Mucosa of descending colon (tissue), 3 donors: ENCODE measurements around the gene NOL4L. TPM values are rescaled to one million over a fixed set of nuclear protein-coding genes. Genes with fewer than 3 reads are reported as not detected.
A peak's percentile ranks its signal among the peaks of the same experiment; 100 is the strongest.

ENCODE experiments used
- ATAC-seq: fragments of 200-7000 bp; cut with Tn5 transposase; one replicate; pipeline ENCODE4 v1.9.1; 2020; ENCODE audit warnings: mild to moderate bottlenecking, moderate library complexity
- DNase-seq, 3 donors: peaks; one replicate each; pipeline ENCODE4 v3.0.0-alpha.2; 2020
- H3K36me3 ChIP-seq: fragments of 200-600 bp; one replicate; pipeline ENCODE4 v1.8.0; 2021; ENCODE audit warnings: low read depth, mild to moderate bottlenecking
- H3K4me1 ChIP-seq: fragments of 200-600 bp; one replicate; pipeline ENCODE4 v1.8.0; 2021; ENCODE audit warnings: low read depth, mild to moderate bottlenecking
- H3K4me3 ChIP-seq: fragments of 200-600 bp; one replicate; pipeline ENCODE4 v1.8.0; 2021; ENCODE audit warnings: mild to moderate bottlenecking
- H3K9me3 ChIP-seq: fragments of 200-600 bp; one replicate; pipeline ENCODE4 v1.8.0; 2021; ENCODE audit warnings: mild to moderate bottlenecking
- intact Hi-C, 2 donors: fragments of 100-400 bp; cut with DNase I in 1 of 2; cut with micrococcal nuclease in 1 of 2; formaldehyde crosslinking; loops; one replicate each; pipeline versions ENCODE4 v1.11.0 to v1.11.1; 2022; cut with DNase I, micrococcal nuclease
- total RNA-seq, 3 donors: library from RNA; stranded (reverse); fragmentation: NEBNext Ultra II Directional in 2 of 3; extraction: Animal tissue kit (Norgen Biotek cat#: 25700) in 2 of 3; gene quantifications; one replicate each; pipeline versions ENCODE4 v1.2.1 to v1.2.4, GENCODE V29; 2021 to 2023
- TF ChIP-seq, protein P1 (sequence below): fragments of 200-600 bp; IDR thresholded peaks from one replicate; pipeline ENCODE4 v1.8.0; 2022; ENCODE audit warnings: antibody characterized with exemption, mild to moderate bottlenecking
- donor health status: DM: no; HTN: no; CAD: no; lungs with moderate emphysema.
- donor health status: DM: no; HTN: no; CAD: no.
- donor health status: DM: no; HTN: yes; CAD: no.

NOL4L gene
- total RNA-seq, 3 donors from 2014 or later = 46.1 to 75.3 (median 55.1) TPM

DNA sequence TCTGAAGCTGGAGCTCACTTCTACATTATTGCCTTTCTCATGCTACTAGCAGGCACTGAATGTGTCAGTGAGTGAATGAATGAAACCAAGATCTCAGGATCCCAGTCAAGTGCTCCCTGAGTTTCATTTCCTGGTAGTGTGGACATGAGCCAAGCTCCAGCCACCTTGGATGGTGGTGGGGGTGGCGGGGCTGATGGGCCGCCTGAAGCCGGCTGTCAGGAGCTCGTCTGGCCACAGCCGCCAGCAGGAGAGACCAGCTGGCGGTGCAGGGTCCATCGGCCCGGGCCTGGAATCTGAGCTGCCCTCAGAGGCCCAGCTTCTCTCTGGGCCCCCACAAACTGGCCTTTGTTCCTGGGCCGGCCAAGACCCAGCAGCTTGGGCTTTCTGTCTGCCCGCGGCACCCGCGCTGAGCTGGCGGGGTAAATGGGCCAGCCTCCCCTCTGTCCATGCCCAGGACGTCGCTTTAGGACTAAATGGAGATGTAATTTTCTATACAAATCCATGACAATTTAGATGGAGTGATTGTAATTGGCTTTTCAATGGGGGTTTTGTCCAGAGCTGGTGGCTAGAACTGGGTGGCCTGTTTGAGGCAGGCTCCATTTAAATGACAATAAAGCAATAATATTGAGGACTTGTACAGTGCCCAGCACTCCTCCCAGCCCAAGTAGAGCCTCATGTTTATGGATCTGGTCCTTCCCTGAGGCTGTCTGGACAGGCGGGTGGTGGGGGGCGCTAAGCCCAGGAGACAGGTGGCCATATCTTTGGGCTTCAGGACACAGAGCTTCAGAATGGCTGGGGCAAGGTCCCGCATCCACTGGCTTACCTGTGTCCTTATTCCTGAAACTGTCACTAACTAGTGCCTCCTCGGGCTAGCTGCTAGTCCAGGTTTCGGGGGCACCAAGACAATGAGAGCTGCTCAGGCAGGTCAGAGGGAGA is 43.5 kb downstream of the NOL4L start:
- Histone ChIP-seq H3K4me1 (peaks cover 23% of the 10 kb centered on the region), H3K9me3 (no peaks in the 10 kb centered on the region), H3K36me3 (no peaks in the 10 kb centered on the region), H3K4me3 (no peak overlapping the region)
- intact Hi-C loops = no loop called here
- DNase-seq = no peak
- TF ChIP-seq, protein P1, sequence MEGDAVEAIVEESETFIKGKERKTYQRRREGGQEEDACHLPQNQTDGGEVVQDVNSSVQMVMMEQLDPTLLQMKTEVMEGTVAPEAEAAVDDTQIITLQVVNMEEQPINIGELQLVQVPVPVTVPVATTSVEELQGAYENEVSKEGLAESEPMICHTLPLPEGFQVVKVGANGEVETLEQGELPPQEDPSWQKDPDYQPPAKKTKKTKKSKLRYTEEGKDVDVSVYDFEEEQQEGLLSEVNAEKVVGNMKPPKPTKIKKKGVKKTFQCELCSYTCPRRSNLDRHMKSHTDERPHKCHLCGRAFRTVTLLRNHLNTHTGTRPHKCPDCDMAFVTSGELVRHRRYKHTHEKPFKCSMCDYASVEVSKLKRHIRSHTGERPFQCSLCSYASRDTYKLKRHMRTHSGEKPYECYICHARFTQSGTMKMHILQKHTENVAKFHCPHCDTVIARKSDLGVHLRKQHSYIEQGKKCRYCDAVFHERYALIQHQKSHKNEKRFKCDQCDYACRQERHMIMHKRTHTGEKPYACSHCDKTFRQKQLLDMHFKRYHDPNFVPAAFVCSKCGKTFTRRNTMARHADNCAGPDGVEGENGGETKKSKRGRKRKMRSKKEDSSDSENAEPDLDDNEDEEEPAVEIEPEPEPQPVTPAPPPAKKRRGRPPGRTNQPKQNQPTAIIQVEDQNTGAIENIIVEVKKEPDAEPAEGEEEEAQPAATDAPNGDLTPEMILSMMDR = no peak
- no peak for ATAC-seq

DNA sequence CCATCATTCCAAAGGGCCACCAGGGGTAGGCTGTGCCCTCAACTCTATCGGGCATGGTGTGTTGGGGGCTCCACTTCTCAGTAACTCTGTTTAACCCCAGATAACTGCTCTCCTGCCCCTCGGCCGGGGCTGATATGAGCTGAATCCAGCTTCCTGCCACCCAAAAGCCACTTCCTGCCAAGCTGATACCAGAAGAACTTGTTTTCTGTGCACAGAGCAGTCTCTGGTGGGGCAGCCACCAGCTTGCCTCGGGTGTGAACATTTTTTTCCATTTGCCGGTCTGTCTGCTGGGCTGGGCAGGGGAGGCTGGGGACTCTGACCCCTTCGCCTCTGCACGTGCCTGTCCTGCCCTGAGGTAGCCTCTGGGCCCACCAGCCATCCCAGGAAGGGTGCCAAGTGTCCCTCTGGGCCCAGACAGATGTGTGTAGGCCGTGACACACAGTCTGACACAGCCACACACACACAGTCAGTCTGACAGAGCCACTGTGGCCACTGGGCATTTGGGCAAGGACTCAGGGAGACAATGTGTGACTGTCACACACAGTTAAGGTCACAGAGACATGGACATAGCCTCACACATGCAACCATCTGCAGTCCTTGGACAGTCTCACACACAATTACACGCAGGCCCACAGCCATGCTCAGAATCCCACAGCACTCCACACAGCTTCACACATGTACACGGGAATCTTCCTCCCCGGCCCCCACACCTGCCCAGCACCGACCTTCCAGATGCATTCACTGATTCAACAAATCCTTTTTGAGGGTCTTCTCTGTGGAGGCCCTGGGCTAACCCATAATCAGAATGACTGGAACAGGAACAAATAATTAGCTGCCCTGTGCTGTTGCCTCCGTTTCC is 45.1 kb downstream of the NOL4L start:
- intact Hi-C loops = no loop called here
- peak; percentile 22 for ATAC-seq
- no peaks in the 10 kb centered on the region for H3K36me3 ChIP-seq
- peaks cover 23% of the 10 kb centered on the region for H3K4me1 ChIP-seq
- peak; percentile 46 to 76 (median 53) for DNase-seq
- H3K4me3 ChIP-seq = no peak overlapping the region
- no peaks in the 10 kb centered on the region for H3K9me3 ChIP-seq
- TF ChIP-seq, protein P1 = no peak

DNA sequence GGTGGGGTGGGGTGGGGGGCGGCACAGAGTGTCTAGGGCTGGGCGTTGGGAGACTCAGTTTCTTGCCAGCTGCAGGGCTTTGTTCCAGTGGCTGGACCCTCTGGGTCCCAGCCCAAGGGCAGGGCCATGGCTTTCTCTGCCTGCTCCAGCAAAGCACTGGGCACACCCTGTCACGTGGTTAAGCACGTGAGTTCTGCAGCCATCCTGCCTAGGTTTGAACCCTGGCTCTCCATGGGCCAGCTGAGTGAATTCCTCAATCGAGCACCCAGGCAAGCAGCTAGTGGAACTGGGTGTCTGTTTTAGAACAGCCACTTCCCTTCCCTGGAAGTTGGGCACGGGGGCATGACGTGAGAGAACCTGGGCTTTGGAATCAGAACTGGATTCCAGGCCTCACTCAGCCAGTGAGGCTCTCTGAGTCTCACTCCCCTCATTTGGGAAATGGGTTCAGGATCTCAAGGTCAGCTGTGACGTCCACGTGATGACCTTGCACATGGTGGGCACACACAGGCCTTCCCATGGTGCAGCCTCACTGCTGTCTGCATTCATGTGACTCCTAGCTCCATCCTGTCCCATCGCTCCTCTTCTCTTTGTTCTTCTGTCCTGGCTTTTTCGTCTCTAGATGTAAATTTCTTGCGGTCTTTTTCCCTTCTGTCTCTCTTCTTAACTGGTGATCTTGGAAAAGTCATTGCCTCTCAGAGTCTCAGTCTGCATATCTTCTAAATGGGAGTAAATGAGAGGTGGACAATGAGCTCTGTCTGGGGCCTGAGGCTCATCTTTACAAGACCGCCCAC is 45.9 kb downstream of the NOL4L start:
- DNase-seq (peak in 1 of 3 donors; percentile 39), ATAC-seq (no peak)
- no peak overlapping the region for H3K4me3 ChIP-seq
- no peaks in the 10 kb centered on the region for H3K36me3 ChIP-seq
- peaks cover 23% of the 10 kb centered on the region for H3K4me1 ChIP-seq
- TF ChIP-seq, protein P1 = no peak
- H3K9me3 ChIP-seq = no peaks in the 10 kb centered on the region
- intact Hi-C loops = no loop called here

DNA sequence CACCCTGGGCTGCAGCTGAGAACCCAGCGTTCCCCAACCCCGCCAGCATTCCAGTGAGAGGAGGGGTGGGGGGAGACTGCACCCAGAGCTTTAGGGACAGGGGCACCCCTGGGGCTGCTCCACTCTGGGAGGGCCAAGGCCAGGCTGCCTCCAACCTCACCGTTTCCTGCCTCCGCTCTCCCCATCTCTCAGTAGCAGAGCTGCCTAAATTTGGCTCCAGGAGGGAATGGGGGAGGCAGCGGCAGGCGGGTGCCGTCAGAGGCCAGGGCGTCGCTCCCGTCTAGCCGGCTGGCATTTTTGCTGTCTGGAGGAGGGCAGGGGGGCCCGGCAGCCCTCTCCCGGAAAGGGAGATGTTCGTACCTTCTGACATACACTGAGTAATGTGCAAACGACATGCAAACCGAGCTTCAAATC is 46.6 kb downstream of the NOL4L start:
- Histone ChIP-seq H3K4me1 (peaks cover 23% of the 10 kb centered on the region), H3K9me3 (no peaks in the 10 kb centered on the region), H3K4me3 (no peak overlapping the region), H3K36me3 (no peaks in the 10 kb centered on the region)
- TF ChIP-seq, protein P1 = no peak
- DNase-seq = peak in 2 of 3 donors; percentile 39 to 67
- ATAC-seq = no peak
- intact Hi-C loops = no loop called here
